Esophagus squamous epithelium (tissue), 4 donors: ENCODE measurements around the gene PRR11.

Source experiments
- CTCF ChIP-seq, 6 experiments: fragments of 450-650 bp in 4 of 6; fragments of 200-600 bp in 2 of 6; sonication (generic) in 2 of 6; IDR thresholded peaks; one replicate each; pipeline ENCODE4 v1.5.1; 2016 to 2019; ENCODE audit warnings: antibody characterized with exemption in 6 of 6, mild to moderate bottlenecking in 4 of 6, moderate library complexity in 4 of 6
- POLR2A ChIP-seq, 4 donors: fragments of 450-650 bp; IDR thresholded peaks; one replicate each; pipeline ENCODE4 v1.6.1; 2017; ENCODE audit warnings: antibody characterized with exemption in 4 of 4, mild to moderate bottlenecking in 4 of 4, moderate library complexity in 3 of 4

- TF ChIP-seq POLR2A (IDR thresholded peaks at IDR 0.05) = no peak
- TF ChIP-seq CTCF (IDR thresholded peaks at IDR 0.05) = no peak
Measured at GRCh38 chr17:59108400-59109102, 47.0 kb upstream of the PRR11 start.
